GM23338 (cell line): ENCODE data around the gene EMCN. TPM values are rescaled to one million over a fixed set of nuclear protein-coding genes. Genes with fewer than 3 reads are reported as not detected.

ENCODE experiments used
- ATAC-seq: fragments of 200-7000 bp; cut with Tn5 transposase; 3 replicates; pipeline ENCODE4 v1.9.1; 2020
- DNase-seq: peaks from one replicate; pipeline ENCODE4 v3.0.0-alpha.2; 2015; ENCODE audit warnings: low spot score
- H2AFZ ChIP-seq: fragments of 200-600 bp; sonication (generic); 2 replicates; pipeline ENCODE4 v1.8.0; 2016; ENCODE audit warnings: antibody characterized with exemption, mild to moderate bottlenecking, moderate library complexity
- H3F3A ChIP-seq: fragments of 200-600 bp; sonication (generic); replicated peaks from 2 replicates; pipeline ENCODE4 v1.8.0; 2017; ENCODE audit warnings: antibody characterized with exemption, mixed run types, low read depth
- H3K27ac ChIP-seq: fragments of 200-600 bp; sonication (generic); 2 replicates; pipeline ENCODE4 v1.6.1; 2016; ENCODE audit warnings: low read depth
- H3K27me3 ChIP-seq: fragments of 200-600 bp; sonication (generic); 2 replicates; pipeline ENCODE4 v1.8.0; 2016; ENCODE audit warnings: mild to moderate bottlenecking, mixed run types, moderate library complexity; ENCODE audit not compliant: insufficient read depth
- H3K36me3 ChIP-seq: fragments of 200-600 bp; sonication (generic); 2 replicates; pipeline ENCODE4 v1.8.0; 2016; ENCODE audit warnings: mild to moderate bottlenecking; ENCODE audit not compliant: insufficient read depth
- H3K4me1 ChIP-seq: fragments of 200-600 bp; sonication (generic); 2 replicates; pipeline ENCODE4 v1.8.0; 2016; ENCODE audit warnings: mild to moderate bottlenecking, moderate library complexity; ENCODE audit not compliant: insufficient read depth
- H3K4me2 ChIP-seq: fragments of 200-600 bp; sonication (generic); 2 replicates; pipeline ENCODE4 v1.7.1; 2017; ENCODE audit warnings: mixed run types
- H3K4me3 ChIP-seq: fragments of 200-600 bp; sonication (generic); 2 replicates; pipeline ENCODE4 v1.6.1; 2016; ENCODE audit warnings: mixed run types
- H3K79me2 ChIP-seq: fragments of 200-600 bp; sonication (generic); replicated peaks from 2 replicates; pipeline ENCODE4 v1.8.0; 2017; ENCODE audit warnings: mild to moderate bottlenecking; ENCODE audit not compliant: insufficient read depth
- H3K9me2 ChIP-seq: fragments of 200-600 bp; sonication (generic); 2 replicates; pipeline ENCODE4 v1.8.0; 2017; ENCODE audit not compliant: insufficient read depth
- H4K20me1 ChIP-seq: fragments of 200-600 bp; sonication (generic); replicated peaks from 2 replicates; pipeline ENCODE4 v1.8.0; 2017; ENCODE audit warnings: mild to moderate bottlenecking; ENCODE audit not compliant: insufficient read depth
- H3K27ac Mint-ChIP-seq: 2 replicates; pipeline ENCODE4 v1.8.0; 2020; ENCODE audit warnings: inconsistent platforms, mild to moderate bottlenecking, moderate library complexity, mixed read lengths
- H3K27me3 Mint-ChIP-seq: 3 replicates; pipeline ENCODE4 v1.8.0; 2022; ENCODE audit warnings: low read depth, mild to moderate bottlenecking, moderate library complexity, mixed read lengths, inconsistent platforms; ENCODE audit not compliant: insufficient read depth, poor library complexity
- H3K36me3 Mint-ChIP-seq: 3 replicates; pipeline ENCODE4 v1.8.0; 2021; ENCODE audit warnings: low read depth, mild to moderate bottlenecking, inconsistent platforms, moderate library complexity, mixed read lengths
- H3K4me1 Mint-ChIP-seq: 3 replicates; pipeline ENCODE4 v1.8.0; 2020; ENCODE audit warnings: mild to moderate bottlenecking, inconsistent platforms, mixed read lengths
- H3K4me3 Mint-ChIP-seq: 3 replicates; pipeline ENCODE4 v1.8.0; 2021; ENCODE audit warnings: moderate library complexity, mild to moderate bottlenecking, inconsistent platforms, mixed read lengths
- H3K9me3 Mint-ChIP-seq: 3 replicates; pipeline ENCODE4 v1.8.0; 2020; ENCODE audit warnings: moderate library complexity, mild to moderate bottlenecking, inconsistent platforms, mixed read lengths
- CREB1 ChIP-seq: fragments of 250-450 bp; sonication (Bioruptor Pico); IDR thresholded peaks from 2 replicates; pipeline ENCODE4 v1.5.0; 2020; ENCODE audit warnings: low read depth, mild to moderate bottlenecking, moderate library complexity
- EZH2 ChIP-seq: fragments of 200-600 bp; sonication (generic); IDR thresholded peaks from one replicate; pipeline ENCODE4 v1.8.0; 2017; ENCODE audit warnings: antibody characterized with exemption, mild to moderate bottlenecking, low read depth; ENCODE audit not compliant: unreplicated experiment
- EZH2phosphoT487 ChIP-seq: fragments of 200-600 bp; sonication (generic); IDR thresholded peaks from one replicate; pipeline ENCODE4 v1.8.1; 2018; ENCODE audit warnings: antibody characterized with exemption; ENCODE audit not compliant: unreplicated experiment
- JUNB ChIP-seq: IDR thresholded peaks from one replicate; pipeline ENCODE4 v1.6.1; 2016; ENCODE audit warnings: antibody characterized with exemption; ENCODE audit not compliant: unreplicated experiment
- NANOG ChIP-seq: IDR thresholded peaks from 2 replicates; pipeline ENCODE4 v1.6.1; 2016; ENCODE audit warnings: antibody characterized with exemption, borderline replicate concordance
- POLR2AphosphoS5 ChIP-seq: IDR thresholded peaks from 2 replicates; pipeline ENCODE4 v1.6.1; 2016; ENCODE audit warnings: antibody characterized with exemption, low read depth
- REST ChIP-seq: IDR thresholded peaks from one replicate; pipeline ENCODE4 v1.6.1; 2018; ENCODE audit warnings: antibody characterized with exemption; ENCODE audit not compliant: unreplicated experiment
- STAT1 ChIP-seq: IDR thresholded peaks from one replicate; pipeline ENCODE4 v1.6.1; 2016; ENCODE audit warnings: antibody characterized with exemption; ENCODE audit not compliant: unreplicated experiment
- ZNF114 ChIP-seq: fragments of 250-450 bp; sonication (Bioruptor Pico); IDR thresholded peaks from 2 replicates; pipeline ENCODE4 v1.5.0; 2020; ENCODE audit warnings: mild to moderate bottlenecking, moderate library complexity
- ZNF331 ChIP-seq: fragments of 250-450 bp; sonication (Bioruptor Pico); IDR thresholded peaks from 2 replicates; pipeline ENCODE4 v1.5.0; 2020; ENCODE audit warnings: low read depth, mild to moderate bottlenecking, moderate library complexity
- ZNF462 ChIP-seq: fragments of 250-450 bp; sonication (Bioruptor Pico); IDR thresholded peaks from 2 replicates; pipeline ENCODE4 v1.5.0; 2020; ENCODE audit warnings: mild to moderate bottlenecking, moderate library complexity
- polyA plus RNA-seq: library from polyadenylated mRNA; unstranded; fragments of >200 nt; fragmentation: Nextera tagmentation; extraction: Ambion mirVana; gene quantifications from 2 replicates; pipeline ENCODE4 v1.2.1, GENCODE V29; 2016
- total RNA-seq: library from RNA; depleted of rRNA; stranded (reverse); fragments of >200 nt; shearing (Covaris generic); gene quantifications from 2 replicates; pipeline ENCODE4 v1.2.3, GENCODE V29; 2014
- TF ChIP-seq, protein P1 (sequence below), 2 experiments: fragments of 200-600 bp in 1 of 2; sonication (generic) in 1 of 2; conservative IDR thresholded peaks; 2 replicates each; pipeline versions ENCODE4 v1.5.1 to v1.6.1; 2016 to 2017; ENCODE audit warnings: antibody characterized with exemption in 2 of 2, low read depth in 2 of 2, mild to moderate bottlenecking in 2 of 2, moderate library complexity in 1 of 2
- TF ChIP-seq, protein P2 (sequence below): IDR thresholded peaks from 2 replicates; pipeline ENCODE4 v1.6.1; 2016; ENCODE audit warnings: antibody characterized with exemption

The EMCN gene
- total and polyA plus RNA-seq, 2 experiments from 2014 or later, result not detected

DNA sequence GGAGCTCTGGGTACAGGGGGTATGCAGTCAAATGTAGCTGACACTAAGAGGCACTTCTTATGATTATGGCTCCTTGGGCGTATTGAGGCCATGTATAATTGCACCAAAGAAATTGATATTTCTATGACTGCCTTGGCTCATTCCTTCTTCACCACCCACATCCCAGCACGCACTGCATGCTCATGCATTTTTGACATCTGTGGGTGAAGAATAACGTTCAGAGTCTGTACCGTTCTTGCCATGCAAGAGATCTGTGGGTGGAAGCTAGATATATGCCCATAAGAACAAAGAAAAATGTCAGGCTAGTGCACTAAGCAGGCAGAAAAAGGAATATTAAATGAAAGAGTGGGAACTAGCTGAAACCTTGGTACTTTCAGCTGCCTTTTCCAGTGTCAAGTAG, 93.4 kb downstream of the EMCN start:
- DNase-seq (no peak), ATAC-seq (no peak)
- no peak overlapping the region for H3K4me2 ChIP-seq
- Mint-ChIP-seq H3K4me1 (peaks cover 5% of the 10 kb centered on the region; the same call in 2 of the 3 replicates), H3K36me3 (no peaks in the 10 kb centered on the region), H3K9me3 (no peaks in the 10 kb centered on the region; the same call in 2 of the 3 replicates), H3K27ac (no peak overlapping the region), H3K27me3 (no peaks in the 10 kb centered on the region), H3K4me3 (no peak overlapping the region)
- no peak overlapping the region for H2AFZ ChIP-seq
- no peaks in the 10 kb centered on the region for H3K36me3 ChIP-seq
- H4K20me1 ChIP-seq, result no peaks in the 10 kb centered on the region
- TF ChIP-seq EZH2 (no peak), JUNB (no peak), REST (no peak), ZNF114 (CRISPR knock-in tag) (no peak), ZNF331 (CRISPR knock-in tag) (no peak), ZNF462 (no peak), NANOG (no peak), POLR2AphosphoS5 (no peak), STAT1 (no peak), EZH2phosphoT487 (no peak), CREB1 (CRISPR knock-in tag) (no peak)
- TF ChIP-seq, protein P1, sequence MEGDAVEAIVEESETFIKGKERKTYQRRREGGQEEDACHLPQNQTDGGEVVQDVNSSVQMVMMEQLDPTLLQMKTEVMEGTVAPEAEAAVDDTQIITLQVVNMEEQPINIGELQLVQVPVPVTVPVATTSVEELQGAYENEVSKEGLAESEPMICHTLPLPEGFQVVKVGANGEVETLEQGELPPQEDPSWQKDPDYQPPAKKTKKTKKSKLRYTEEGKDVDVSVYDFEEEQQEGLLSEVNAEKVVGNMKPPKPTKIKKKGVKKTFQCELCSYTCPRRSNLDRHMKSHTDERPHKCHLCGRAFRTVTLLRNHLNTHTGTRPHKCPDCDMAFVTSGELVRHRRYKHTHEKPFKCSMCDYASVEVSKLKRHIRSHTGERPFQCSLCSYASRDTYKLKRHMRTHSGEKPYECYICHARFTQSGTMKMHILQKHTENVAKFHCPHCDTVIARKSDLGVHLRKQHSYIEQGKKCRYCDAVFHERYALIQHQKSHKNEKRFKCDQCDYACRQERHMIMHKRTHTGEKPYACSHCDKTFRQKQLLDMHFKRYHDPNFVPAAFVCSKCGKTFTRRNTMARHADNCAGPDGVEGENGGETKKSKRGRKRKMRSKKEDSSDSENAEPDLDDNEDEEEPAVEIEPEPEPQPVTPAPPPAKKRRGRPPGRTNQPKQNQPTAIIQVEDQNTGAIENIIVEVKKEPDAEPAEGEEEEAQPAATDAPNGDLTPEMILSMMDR (conservative IDR thresholded peaks at IDR 0.05; ENCODE audit: low read depth in 2 of 2), result no peak
- TF ChIP-seq, protein P2, sequence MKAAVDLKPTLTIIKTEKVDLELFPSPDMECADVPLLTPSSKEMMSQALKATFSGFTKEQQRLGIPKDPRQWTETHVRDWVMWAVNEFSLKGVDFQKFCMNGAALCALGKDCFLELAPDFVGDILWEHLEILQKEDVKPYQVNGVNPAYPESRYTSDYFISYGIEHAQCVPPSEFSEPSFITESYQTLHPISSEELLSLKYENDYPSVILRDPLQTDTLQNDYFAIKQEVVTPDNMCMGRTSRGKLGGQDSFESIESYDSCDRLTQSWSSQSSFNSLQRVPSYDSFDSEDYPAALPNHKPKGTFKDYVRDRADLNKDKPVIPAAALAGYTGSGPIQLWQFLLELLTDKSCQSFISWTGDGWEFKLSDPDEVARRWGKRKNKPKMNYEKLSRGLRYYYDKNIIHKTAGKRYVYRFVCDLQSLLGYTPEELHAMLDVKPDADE, result no peak
- H3K27me3 ChIP-seq, result no peaks in the 10 kb centered on the region
- H3K79me2 ChIP-seq, result no peaks in the 10 kb centered on the region
- no peaks in the 10 kb centered on the region for H3K9me2 ChIP-seq
- no peak overlapping the region for H3K27ac ChIP-seq
- no peaks in the 10 kb centered on the region for H3F3A ChIP-seq
- no peak overlapping the region for H3K4me3 ChIP-seq
- H3K4me1 ChIP-seq, result no peaks in the 10 kb centered on the region
